H1 (cell line): ENCODE measurements around the gene FGD5. TPM values are rescaled to one million over a fixed set of nuclear protein-coding genes. Genes with fewer than 3 reads are reported as not detected.

ENCODE experiments used
- CTCF ChIA-PET: fragments of 300-600 bp; sonication (Branson Sonifier 250); formaldehyde crosslinking; loops from one replicate; lab custom pipeline; 2021; ENCODE audit not compliant: partially characterized antibody; lab: Charles Lee
- POLR2A ChIA-PET: fragments of 300-600 bp; sonication (Branson Sonifier 250); formaldehyde crosslinking; loops from one replicate; lab custom pipeline; 2021; ENCODE audit warnings: inconsistent platforms; ENCODE audit not compliant: partially characterized antibody; lab: Charles Lee
- DNase-seq, 2 experiments: peaks; one replicate each; pipeline versions ENCODE4 v3.0.0 to v3.0.0-alpha.2; 2010 to 2022; ENCODE audit warnings: low spot score in 2 of 2, low read depth in 1 of 2, mixed read lengths in 1 of 2
- FAIRE-seq: peaks from 2 replicates; lab custom pipeline; 2011; peaks lifted over from hg19 to GRCh38; lab: Jason Lieb, UNC
- H2AFZ ChIP-seq: 2 replicates; pipeline ENCODE4 v1.8.1; 2012; ENCODE audit warnings: low read length, inconsistent platforms
- H2AK5ac ChIP-seq: 2 replicates; pipeline ENCODE4 v1.6.1; 2013; ENCODE audit warnings: low read depth, low read length
- H2BK120ac ChIP-seq: replicated peaks from 2 replicates; pipeline ENCODE3; 2013; ENCODE audit warnings: low read depth, low read length, inconsistent platforms
- H2BK12ac ChIP-seq: 2 replicates; pipeline ENCODE4 v1.6.1; 2013; ENCODE audit warnings: low read depth, low read length
- H2BK15ac ChIP-seq: 2 replicates; pipeline ENCODE4 v1.6.1; 2013; ENCODE audit warnings: low read length
- H2BK20ac ChIP-seq: 2 replicates; pipeline ENCODE4 v1.6.1; 2013; ENCODE audit warnings: low read length
- H2BK5ac ChIP-seq: 2 replicates; pipeline ENCODE4 v1.6.1; 2013; ENCODE audit warnings: low read depth, low read length
- H3K14ac ChIP-seq: 2 replicates; pipeline ENCODE4 v1.6.1; 2013; ENCODE audit warnings: inconsistent platforms; ENCODE audit not compliant: insufficient read length
- H3K18ac ChIP-seq: 2 replicates; pipeline ENCODE4 v1.6.1; 2013; ENCODE audit warnings: low read length; ENCODE audit errors: extremely low read depth
- H3K23ac ChIP-seq: 2 replicates; pipeline ENCODE4 v1.6.1; 2013; ENCODE audit warnings: inconsistent platforms; ENCODE audit not compliant: insufficient read length
- H3K23me2 ChIP-seq: 2 replicates; pipeline ENCODE4 v1.6.1; 2013; ENCODE audit warnings: low read depth, low read length
- H3K27ac ChIP-seq: 2 replicates; pipeline ENCODE4 v1.6.1; 2011; ENCODE audit warnings: low read depth, low read length, inconsistent platforms
- H3K27me3 ChIP-seq, 4 experiments: replicated peaks in 1 of 4; 1 replicate in 1 of 4; 2 replicates in 3 of 4; pipeline versions ENCODE4 v1.6.1 to v1.8.1; 2011 to 2013; ENCODE audit warnings: low read length in 3 of 4, mild to moderate bottlenecking in 3 of 4, inconsistent platforms in 2 of 4, mixed read lengths in 2 of 4, moderate library complexity in 1 of 4; ENCODE audit not compliant: control insufficient read depth in 3 of 4, insufficient read depth in 3 of 4; ENCODE audit errors: extremely low read depth in 1 of 4
- H3K36me3 ChIP-seq, 4 experiments: 2 replicates each; pipeline versions ENCODE4 v1.6.1 to v1.8.1; 2011 to 2013; ENCODE audit warnings: mild to moderate bottlenecking in 4 of 4, low read length in 3 of 4, moderate library complexity in 2 of 4, control low read depth in 1 of 4, inconsistent platforms in 1 of 4; ENCODE audit not compliant: insufficient read depth in 4 of 4, control insufficient read depth in 2 of 4
- H3K4ac ChIP-seq: replicated peaks from 2 replicates; pipeline ENCODE3; 2013; ENCODE audit warnings: low read length, low read depth, mixed read lengths, inconsistent platforms; ENCODE audit not compliant: insufficient read length
- H3K4me1 ChIP-seq, 4 experiments: replicated peaks in 1 of 4; 1 replicate in 1 of 4; 2 replicates in 3 of 4; pipeline versions ENCODE4 v1.6.1 to v1.8.1; 2011 to 2013; ENCODE audit warnings: low read length in 3 of 4, inconsistent platforms in 2 of 4, mixed read lengths in 1 of 4; ENCODE audit not compliant: insufficient read depth in 4 of 4, control insufficient read depth in 3 of 4
- H3K4me2 ChIP-seq, 2 experiments: 2 replicates each; pipeline versions ENCODE4 v1.6.1 to v1.8.1; 2011 to 2013; ENCODE audit warnings: low read depth in 2 of 2, low read length in 2 of 2, control low read depth in 1 of 2, inconsistent platforms in 1 of 2, mild to moderate bottlenecking in 1 of 2; ENCODE audit not compliant: insufficient read depth in 1 of 2
- H3K4me3 ChIP-seq, 4 experiments: fragments of 200-600, 300-600 bp in 1 of 4; sonication (generic), shearing (Covaris generic), sonication (Bioruptor Twin) in 1 of 4; 2 replicates each; pipeline versions ENCODE4 v1.5.1 to v1.8.1; 2011 to 2016; ENCODE audit warnings: low read length in 4 of 4, low read depth in 3 of 4, control low read depth in 2 of 4, inconsistent platforms in 2 of 4, mild to moderate bottlenecking in 2 of 4, mixed read lengths in 1 of 4, moderate library complexity in 1 of 4; ENCODE audit not compliant: insufficient read depth in 2 of 4; ENCODE audit errors: extremely low read depth in 1 of 4
- H3K56ac ChIP-seq: replicated peaks from 2 replicates; pipeline ENCODE3; 2013; ENCODE audit warnings: low read depth, mild to moderate bottlenecking, mixed read lengths, low read length, inconsistent platforms; ENCODE audit not compliant: insufficient read length
- H3K79me1 ChIP-seq: 2 replicates; pipeline ENCODE4 v1.6.1; 2013; ENCODE audit warnings: low read depth, low read length, control low read depth
- H3K79me2 ChIP-seq, 2 experiments: 2 replicates each; pipeline versions ENCODE4 v1.6.1 to v1.8.1; 2012 to 2013; ENCODE audit warnings: low read length in 2 of 2, mild to moderate bottlenecking in 2 of 2, inconsistent platforms in 1 of 2; ENCODE audit not compliant: insufficient read depth in 2 of 2, control insufficient read depth in 1 of 2
- H3K9ac ChIP-seq, 4 experiments: replicated peaks in 1 of 4; 1 replicate in 1 of 4; 2 replicates in 3 of 4; pipeline versions ENCODE4 v1.6.1 to v1.8.1; 2011 to 2013; ENCODE audit warnings: low read depth in 3 of 4, low read length in 3 of 4, control low read depth in 2 of 4, mild to moderate bottlenecking in 2 of 4, moderate library complexity in 2 of 4, inconsistent platforms in 1 of 4; ENCODE audit errors: extremely low read depth in 1 of 4
- H3K9me3 ChIP-seq, 2 experiments: 2 replicates each; pipeline versions ENCODE4 v1.6.1 to v1.8.1; 2012 to 2013; ENCODE audit warnings: mild to moderate bottlenecking in 2 of 2, moderate library complexity in 2 of 2, control low read depth in 1 of 2, inconsistent platforms in 1 of 2, low read depth in 1 of 2, low read length in 1 of 2, mixed read lengths in 1 of 2; ENCODE audit not compliant: insufficient read depth in 2 of 2
- H4K20me1 ChIP-seq, 2 experiments: replicated peaks in 1 of 2; 2 replicates each; pipeline versions ENCODE3 to v1.8.1; 2011 to 2013; ENCODE audit warnings: inconsistent platforms in 2 of 2, low read length in 2 of 2, mild to moderate bottlenecking in 1 of 2; ENCODE audit not compliant: insufficient read depth in 2 of 2, control insufficient read depth in 1 of 2
- H4K5ac ChIP-seq: 2 replicates; pipeline ENCODE4 v1.6.1; 2013; ENCODE audit warnings: low read length, low read depth, mixed read lengths, inconsistent platforms; ENCODE audit not compliant: insufficient read length
- H4K8ac ChIP-seq: 2 replicates; pipeline ENCODE4 v1.8.0; 2013; ENCODE audit warnings: mild to moderate bottlenecking, moderate library complexity, low read length, inconsistent platforms; ENCODE audit not compliant: insufficient read depth; ENCODE audit errors: extremely low read depth
- H4K91ac ChIP-seq: replicated peaks from 2 replicates; pipeline ENCODE3; 2013; ENCODE audit warnings: low read length, mixed read lengths, inconsistent platforms; ENCODE audit not compliant: insufficient read length
- ATF3 ChIP-seq: IDR thresholded peaks from 2 replicates; pipeline ENCODE4 v1.6.1; 2011; ENCODE audit warnings: low read depth, mild to moderate bottlenecking, low read length; ENCODE audit not compliant: insufficient read depth
- SP4 ChIP-seq: IDR thresholded peaks from 2 replicates; pipeline ENCODE4 v1.6.1; 2012; ENCODE audit warnings: low read length, inconsistent platforms
- ZNF274 ChIP-seq: IDR thresholded peaks from 2 replicates; pipeline ENCODE4 v1.7.0; 2012; ENCODE audit warnings: low read length, borderline replicate concordance; ENCODE audit errors: extremely low read depth
- WGBS, 2 experiments: shearing (Covaris generic) in 1 of 2; methylation state at CpG; one replicate each; pipeline versions ENCODE4 v1.1.6 to v1.1.7; 2013 to 2015; ENCODE audit warnings: low lambda C conversion rate in 2 of 2, mixed read lengths in 2 of 2, inconsistent platforms in 1 of 2, low coverage in 1 of 2, missing lambda C conversion rate in 1 of 2; ENCODE audit not compliant: insufficient replicate concordance in 2 of 2, insufficient coverage in 1 of 2, insufficient read length in 1 of 2; ENCODE audit errors: extremely low coverage in 1 of 2, missing lambda C conversion rate in 1 of 2; 5-methylcytosine and 5-hydroxymethylcytosine counted together
- polyA plus RNA-seq, 7 experiments: library from polyadenylated mRNA; depleted of rRNA in 3 of 7; stranded (reverse) in 5 of 7; unstranded in 2 of 7; fragments of >200 nt in 5 of 7; fragments of 200-250 nt in 2 of 7; gene quantifications; 1 replicate in 5 of 7; 2 replicates in 1 of 7; 4 replicates in 1 of 7; pipeline versions ENCODE4 v1.2.1 to v1.2.3, GENCODE V29; 2011 to 2013; ENCODE audit warnings: missing spikeins in 2 of 7, mixed read lengths in 2 of 7
- total RNA-seq: library from RNA; stranded (reverse); fragmentation: NEBNext Ultra II Directional; extraction: Animal tissue kit (Norgen Biotek cat#: 25700); gene quantifications from 2 replicates; pipeline ENCODE4 v1.2.1, GENCODE V29; 2021

The FGD5 gene
- total and polyA plus RNA-seq, 2 of the 8 experiments (the other 6 are each of a cell fraction or from before 2014, with no cell fraction given): 4.7 to 14.3 TPM

DNA sequence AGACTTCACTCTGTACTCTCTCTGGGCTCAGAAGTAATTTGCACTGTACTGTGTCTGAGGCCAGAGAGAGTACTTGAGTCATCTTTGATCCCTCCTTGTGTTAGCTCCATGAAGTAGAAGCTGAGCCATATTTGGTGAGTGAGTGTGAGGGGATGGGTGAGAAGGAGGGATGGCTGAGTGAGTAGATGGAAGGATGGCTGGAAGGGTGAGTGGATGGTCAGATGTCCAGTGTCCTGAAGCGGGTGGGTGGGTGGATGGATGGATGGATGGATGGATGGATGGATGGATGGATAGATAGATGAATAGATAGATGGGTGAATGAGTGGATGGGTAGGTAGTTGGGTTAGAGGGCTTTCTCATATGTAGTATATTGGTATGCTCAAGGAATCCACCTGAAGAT lies 39.3 kb downstream of the FGD5 start:
- no peak overlapping the region for H3K14ac ChIP-seq
- no peak overlapping the region for H3K4ac ChIP-seq
- H3K23me2 ChIP-seq: no peaks in the 10 kb centered on the region; the same call in 1 of the 2 replicates
- WGBS, 2 experiments: 55% methylated on average over 1 of the region's 1 CpG; no CpG with 5 or more reads in 1 of the 2 experiments
- no peaks in the 10 kb centered on the region for H3K79me1 ChIP-seq
- FAIRE-seq (no peak), DNase-seq (no peak)
- CTCF ChIA-PET: interaction anchor here (0.9 to 3.4 kb wide), 17 partner anchors 8 to 94 kb away, joined by 3 to 54 read pairs (median 6); no protein-coding TSS in a partner anchor
- H3K79me2 ChIP-seq: no peaks in the 10 kb centered on the region
- H2BK120ac ChIP-seq: no peak overlapping the region
- H3K23ac ChIP-seq: no peak overlapping the region
- H4K20me1 ChIP-seq: no peaks in the 10 kb centered on the region
- H3K27ac ChIP-seq: no peak overlapping the region
- no peak overlapping the region for H3K4me2 ChIP-seq
- H3K27me3 ChIP-seq: no peaks in the 10 kb centered on the region; a peak in 1 of 7 replicates
- H2BK15ac ChIP-seq: no peak overlapping the region
- no peak overlapping the region for H2BK5ac ChIP-seq
- H2AFZ ChIP-seq: no peak overlapping the region
- H2BK12ac ChIP-seq: no peak overlapping the region
- H3K18ac ChIP-seq: no peak overlapping the region
- H4K5ac ChIP-seq: no peak overlapping the region
- no peak overlapping the region for H2BK20ac ChIP-seq
- POLR2A ChIA-PET: interaction anchor here (0.9 kb wide), 1 partner anchor 16 kb away, joined by 3 read pairs; no protein-coding TSS in a partner anchor
- H2AK5ac ChIP-seq: no peak overlapping the region
- H3K4me3 ChIP-seq: no peak overlapping the region
- H3K9me3 ChIP-seq: no peaks in the 10 kb centered on the region
- H4K91ac ChIP-seq: no peak overlapping the region
- no peak overlapping the region for H4K8ac ChIP-seq
- no peak overlapping the region for H3K56ac ChIP-seq
- no peak overlapping the region for H3K9ac ChIP-seq
- no peaks in the 10 kb centered on the region for H3K36me3 ChIP-seq
- H3K4me1 ChIP-seq: peaks cover 1 to 4% (median 3%) of the 10 kb centered on the region in 4 experiments
- TF ChIP-seq ZNF274 (no peak), SP4 (no peak), ATF3 (no peak)
